ENCODE measurements around the gene SECISBP2.
"Not testable (repeated sequence)": the region's sequence is repeated elsewhere in the genome, so short reads cannot be mapped to it uniquely, and the experiment has no call there.

Gene SECISBP2

DNA sequence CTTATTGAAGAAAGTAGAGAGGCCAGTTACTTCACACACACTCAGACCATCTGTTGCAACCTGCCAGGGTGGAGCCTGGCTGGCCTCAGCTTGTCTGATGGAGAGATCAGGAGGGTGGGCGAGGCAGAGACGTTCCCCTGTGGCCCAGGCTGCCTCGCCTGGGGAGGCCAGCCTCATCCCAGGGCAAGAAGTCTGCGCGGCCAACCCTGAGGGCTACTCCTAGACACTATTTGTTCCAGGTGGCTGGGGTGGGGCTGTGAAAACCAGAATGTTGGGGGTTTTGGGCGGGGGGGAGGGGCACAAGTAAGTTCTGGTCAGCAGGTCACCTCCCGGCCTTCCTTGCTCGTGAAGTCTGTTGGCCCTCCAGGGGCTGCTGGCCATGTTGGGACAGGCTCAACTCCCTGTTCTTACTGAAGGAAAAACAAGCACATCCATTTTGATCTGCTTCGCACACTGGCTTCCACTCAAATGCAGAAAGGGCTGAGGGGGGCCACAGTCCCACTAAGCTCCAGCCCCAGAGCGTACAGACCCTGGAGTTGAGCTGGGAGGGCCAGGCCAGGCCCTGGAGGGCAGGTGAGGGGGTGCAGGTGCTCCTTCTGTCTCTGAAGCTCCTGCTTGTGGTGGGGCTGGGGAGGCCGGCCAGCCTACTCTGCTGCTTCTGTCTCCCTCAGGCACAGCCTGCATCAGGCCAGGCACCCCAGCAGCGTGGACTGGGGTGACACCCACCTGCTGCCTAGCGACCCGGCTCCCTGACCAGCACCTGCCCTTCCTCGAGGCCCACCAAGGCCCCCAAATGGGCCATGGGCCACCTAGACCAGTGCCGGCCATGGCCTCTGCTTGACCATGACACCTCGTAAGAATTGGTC is 46.6 kb downstream of the SECISBP2 start:
- DNase-seq (ENCODE audit: low read depth, low spot score) = no peak

DNA sequence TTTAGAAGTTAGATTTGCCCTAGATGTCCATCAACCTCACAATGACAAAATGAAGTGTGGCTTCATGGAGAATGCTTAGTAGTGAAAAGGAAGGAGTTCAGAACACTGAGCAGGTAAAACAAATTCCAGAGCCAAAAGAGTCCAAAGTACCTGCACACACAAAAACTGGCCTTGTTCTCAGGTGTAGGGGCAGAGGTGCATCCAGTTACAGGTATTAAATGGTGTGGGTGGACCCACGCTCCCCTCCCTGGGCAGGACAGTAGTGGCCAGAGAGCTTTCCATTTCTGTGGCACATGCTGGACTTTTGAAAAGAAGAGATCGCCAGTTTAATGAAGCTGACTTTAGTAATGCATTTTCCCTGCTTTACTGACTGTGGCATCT is 47.2 kb downstream of the SECISBP2 start:
- no peak for DNase-seq (ENCODE audit: low read depth, low spot score)

DNA sequence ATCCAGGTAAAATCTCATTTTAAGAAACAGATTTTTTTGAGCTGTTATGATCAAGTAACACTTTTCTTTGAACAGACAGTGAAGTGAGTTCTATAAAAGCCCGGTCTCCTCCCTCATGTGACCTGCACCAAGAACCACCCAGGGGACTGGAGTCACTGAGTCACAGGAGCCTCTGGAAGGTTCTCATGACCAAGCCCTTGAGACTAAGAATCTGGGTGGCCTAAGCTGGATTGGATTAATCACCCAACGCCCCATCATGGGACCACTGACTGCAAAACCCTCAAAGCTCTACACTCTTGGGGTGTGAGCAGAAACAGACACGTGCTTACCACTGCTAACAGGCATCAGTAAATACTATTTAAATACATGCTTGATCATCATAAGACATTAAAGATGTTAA is 48.4 kb downstream of the SECISBP2 start:
- DNase-seq (ENCODE audit: low read depth, low spot score) = no peak

DNA sequence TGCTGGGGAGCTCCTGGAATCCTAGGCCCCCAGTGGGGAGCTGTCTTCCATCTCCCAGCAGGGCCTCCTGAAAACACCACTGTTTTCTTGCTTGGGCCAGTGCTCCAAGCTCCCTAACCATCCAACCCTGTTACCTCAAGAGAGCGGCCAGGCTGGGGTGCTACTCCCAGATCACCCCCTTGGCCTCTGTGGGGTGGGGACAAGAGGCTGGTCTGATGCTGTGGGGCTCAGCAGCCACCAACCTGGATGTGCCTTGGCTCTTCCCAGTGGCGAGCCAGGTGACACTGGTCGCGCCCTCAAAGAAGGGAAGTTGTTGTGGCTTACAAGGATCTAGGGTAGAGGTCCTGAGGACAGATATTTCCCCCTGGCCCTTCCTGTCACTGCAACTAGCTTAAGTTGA is 49.0 kb downstream of the SECISBP2 start:
- no peak for DNase-seq (ENCODE audit: low read depth, low spot score)

DNA sequence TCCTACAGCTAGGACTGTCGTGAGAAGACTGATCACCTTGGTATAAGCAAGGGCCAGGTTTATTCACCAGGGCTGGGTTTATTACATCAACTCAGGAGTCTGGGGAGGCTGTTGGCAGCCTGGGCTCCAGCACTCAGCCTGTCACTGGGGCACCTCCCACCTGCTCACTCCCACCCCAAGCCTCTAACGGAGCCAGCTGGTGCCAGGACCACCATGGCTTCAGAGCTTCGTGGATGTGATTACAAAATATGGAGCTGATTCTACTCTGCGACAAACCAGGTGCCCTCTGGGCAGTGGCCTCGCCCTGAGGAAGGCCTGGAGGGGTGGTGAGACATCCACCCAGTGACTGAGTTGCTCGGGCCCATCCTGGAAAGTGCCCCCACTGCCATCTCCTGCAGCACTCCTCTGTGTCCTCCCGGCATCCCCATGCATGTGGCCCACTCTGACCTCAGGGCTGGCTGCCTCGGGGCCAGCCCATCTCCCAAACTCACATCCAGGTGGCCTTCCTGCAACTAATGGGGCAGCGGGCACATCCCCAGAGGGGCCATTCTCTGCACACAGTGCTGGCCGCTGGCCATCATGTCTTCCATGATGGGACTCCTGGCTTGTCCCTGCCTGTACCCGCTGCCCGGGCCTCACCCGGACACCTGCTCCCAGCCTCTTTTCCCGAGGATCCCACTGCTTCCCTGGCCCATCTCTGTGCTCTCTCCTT is 49.6 kb downstream of the SECISBP2 start:
- no peak for DNase-seq (ENCODE audit: low read depth, low spot score)

DNA sequence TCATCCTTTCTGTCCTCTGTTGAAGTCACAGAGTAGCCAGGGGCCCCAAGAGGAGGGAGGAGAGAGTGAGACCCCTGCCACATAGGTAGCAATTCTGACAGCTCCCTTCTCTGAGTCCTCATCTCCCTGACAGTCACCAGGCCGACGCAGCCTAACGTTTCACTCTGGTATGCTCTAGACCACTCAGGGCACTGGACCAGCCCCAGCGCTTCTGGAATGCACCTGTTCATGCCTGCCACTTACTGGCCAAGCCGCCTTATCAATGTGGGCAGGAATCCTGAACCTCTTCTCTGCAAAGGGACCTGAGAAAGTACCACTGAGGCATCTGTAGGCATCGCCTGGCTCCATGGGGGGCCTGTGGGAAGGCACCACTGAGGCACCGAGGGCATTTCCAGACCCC is 50.2 kb downstream of the SECISBP2 start:
- no peak for DNase-seq (ENCODE audit: low read depth, low spot score)

DNA sequence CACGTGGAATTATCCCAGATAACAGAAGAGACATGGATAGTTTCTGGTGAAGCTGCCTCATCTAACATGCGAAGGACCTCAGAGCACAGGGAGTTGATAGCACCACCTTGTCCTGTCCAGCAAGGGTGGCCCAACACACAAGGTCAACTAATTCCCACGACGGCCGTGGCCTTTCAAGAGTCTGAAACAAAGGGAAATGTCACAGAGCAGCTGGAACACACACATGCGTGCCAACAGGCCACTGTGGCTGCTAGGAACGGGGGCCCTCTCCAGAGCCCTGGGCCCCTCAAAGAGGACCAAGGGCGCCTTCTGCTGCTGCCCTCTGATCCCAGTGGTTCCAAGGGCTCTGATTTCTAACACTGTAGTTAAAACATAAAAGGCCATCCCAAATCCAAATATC is 50.7 kb downstream of the SECISBP2 start:
- no peak for DNase-seq (ENCODE audit: low read depth, low spot score)

DNA sequence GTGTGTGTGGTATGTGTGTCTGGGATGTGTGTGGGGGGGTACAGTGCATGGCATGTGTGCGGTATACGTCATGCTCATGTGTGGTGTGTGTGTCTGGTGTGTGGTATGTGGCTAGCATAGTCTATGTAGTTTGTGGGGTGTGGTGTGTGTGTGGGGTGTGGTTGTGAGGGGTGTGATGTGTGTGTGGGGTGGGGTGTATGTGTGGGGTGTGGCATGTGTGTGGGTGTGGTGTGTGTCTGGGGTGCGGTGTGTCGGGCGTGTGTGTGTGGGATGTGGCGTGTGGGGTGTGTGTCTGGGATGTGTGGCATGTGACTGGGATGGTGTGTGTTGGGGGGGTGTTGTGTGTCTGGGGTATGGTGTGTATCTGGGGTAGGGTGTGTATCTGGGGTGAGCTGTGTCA is 52.3 kb downstream of the SECISBP2 start:
- DNase-seq (ENCODE audit: low read depth, low spot score) = no peak

DNA sequence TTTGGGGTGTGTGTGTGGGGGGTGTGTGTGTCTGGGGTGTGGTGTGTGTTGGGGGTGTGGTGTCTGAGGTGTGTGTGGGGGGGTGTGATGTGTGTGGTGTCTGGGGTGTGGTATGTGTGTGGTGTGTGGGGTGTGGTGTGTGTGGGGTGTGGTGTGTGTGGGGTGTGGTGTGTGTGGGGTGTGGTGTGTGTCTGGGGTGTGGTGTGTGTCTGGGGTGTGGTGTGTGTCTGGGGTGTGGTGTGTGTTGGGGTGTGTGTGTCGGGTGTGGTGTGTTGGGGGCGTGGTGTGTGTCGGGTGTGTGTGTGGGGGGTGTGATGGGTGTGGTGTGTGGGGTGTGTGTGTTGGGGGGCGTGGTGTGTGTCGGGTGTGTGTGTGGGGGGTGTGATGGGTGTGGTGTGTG is 53.5 kb downstream of the SECISBP2 start:
- DNase-seq (ENCODE audit: low read depth, low spot score) = not testable (repeated sequence)

DNA sequence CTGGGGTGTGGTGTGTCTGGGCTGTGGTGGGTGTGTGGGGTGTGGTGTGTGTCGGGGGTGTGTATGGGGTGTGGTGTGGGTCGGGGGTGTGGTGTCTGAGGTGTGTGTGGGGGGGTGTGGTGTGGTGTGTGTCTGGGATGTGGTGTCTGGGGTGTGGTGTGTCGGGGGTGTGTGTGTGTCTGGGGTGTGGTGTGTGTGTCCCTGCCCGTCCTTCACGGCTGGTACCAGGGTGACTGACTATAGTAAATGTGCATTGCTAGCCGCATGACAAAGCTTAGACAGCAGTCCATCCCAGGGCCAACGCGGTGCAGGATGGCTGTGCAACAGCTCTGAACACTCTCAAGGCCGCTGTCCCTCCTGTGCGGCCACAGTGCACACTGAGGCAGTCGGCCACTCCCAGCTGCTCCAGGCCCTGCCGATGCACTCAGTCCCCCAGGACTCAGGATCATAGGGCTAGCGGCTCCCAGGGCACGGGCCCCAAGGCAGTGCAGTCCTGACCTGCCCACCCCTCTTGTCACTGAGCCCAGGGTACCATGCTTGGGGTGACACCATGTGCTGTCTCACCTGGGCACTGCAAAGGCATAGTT is 54.0 kb downstream of the SECISBP2 start:
- DNase-seq (ENCODE audit: low read depth, low spot score) = no peak

DNA sequence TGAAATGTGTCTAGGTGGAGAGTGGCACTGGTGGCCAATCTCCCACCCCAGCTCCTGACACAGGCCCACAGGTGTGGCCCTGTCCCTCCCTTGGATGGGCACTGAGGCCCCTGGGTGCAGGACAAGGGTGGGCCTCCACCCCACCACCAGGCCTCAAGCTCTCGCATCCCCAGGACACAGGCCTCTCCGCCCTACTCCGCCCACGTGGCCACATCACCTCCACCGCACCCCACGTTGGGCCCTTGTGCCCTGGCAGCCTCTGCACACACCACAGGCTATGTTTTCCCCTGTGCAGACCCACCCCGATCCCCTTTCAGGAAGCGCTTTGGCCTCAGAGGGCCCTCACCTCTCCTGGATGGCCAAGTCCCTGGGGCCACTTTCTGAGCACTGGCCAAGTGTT is 54.7 kb downstream of the SECISBP2 start:
- no peak for DNase-seq (ENCODE audit: low read depth, low spot score)

DNA sequence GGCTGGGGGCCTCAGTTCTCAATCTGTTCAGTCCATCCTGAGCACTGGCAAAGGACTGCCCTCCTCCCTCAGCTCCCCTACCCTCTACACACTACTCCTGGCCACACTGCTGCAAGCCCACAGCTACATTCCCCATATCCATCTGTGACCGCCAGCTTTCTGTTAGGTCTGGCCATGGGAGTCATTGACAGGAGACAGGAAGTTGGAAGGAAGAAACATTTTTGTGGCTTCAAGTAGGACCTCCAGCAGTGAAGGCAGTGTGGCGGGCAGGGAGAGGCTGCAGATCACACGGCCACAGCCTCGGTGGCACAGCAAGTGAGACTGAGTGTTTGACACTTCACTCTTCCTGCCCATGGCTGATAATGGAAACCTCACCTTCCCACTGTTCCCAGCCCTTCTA is 55.9 kb downstream of the SECISBP2 start:
- DNase-seq (ENCODE audit: low read depth, low spot score) = no peak

DNA sequence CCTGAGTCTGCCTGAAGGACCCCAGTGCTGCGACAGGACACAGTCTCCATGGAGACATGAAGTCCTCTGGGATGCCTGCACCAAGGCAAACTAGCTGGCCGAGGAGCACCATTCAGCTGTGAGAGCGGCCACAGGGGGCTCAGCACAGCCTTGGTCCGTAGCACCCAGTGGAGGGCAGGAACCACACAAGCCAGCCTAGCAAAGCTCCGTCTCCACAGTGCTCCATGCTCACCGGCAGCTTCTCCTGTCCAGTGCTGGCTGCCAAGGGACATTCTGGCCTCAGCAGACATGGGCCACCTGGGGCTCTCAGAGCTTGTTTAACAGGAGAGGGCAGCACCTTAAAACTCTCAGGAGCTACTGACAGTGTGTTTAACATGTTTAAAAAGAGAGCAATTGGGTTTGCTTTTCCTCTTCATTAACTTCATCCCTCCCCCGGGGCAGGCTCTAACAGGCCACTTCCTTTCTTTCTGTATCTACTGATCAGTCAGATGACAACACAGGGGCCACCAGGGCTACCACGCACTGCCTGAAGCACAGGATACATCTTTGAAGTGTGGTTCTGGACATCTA is 57.0 kb downstream of the SECISBP2 start:
- DNase-seq (ENCODE audit: low read depth, low spot score) = no peak

DNA sequence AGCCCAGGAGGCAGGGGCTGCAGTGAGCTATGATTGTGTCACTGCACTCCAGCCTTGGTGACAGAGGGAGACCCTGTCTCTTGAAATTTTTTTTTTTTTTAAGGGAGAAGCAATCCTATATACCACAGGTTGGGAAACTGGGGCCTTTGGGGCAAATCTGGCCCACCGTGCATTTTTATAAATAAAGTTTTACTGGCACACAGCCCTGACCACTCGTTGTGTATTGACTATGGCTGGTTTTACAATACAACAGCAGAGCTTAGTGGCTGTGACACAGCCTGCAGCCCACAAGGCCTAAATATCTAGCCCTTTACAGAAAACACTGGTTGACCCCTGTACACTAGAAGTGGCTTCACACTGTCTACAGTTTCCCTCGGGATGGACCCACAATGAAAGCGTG is 58.0 kb downstream of the SECISBP2 start:
- DNase-seq (ENCODE audit: low read depth, low spot score) = no peak

DNA sequence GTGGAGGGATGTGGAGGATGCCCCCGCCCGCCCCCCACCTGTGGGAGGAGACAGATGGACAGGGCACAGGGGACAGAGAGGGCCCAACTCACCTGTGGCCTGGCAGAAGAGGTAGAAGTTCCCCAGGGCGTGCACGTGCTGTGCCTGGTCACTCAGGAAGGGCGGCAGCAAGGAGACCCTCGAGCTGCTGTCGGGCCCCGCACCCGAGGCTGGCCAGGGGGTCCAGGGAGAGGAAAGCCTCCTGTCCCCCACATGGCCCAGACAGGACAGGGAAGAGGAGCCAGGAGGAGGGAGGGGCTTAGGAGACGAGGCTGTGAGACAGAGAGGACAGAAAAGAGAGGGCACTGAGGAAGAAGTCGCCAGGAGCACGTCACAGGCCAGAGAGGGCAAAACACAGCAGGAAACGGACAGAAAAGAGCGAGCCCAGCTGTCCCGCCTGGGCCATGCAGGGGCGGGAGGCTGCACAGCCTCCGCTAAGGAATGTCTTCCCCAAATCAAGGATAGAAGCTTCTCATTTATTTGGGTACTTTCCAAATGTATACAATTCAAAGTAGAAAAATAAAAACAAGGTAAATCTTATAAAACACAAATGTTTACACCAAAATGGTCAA is 58.5 kb downstream of the SECISBP2 start:
- DNase-seq (ENCODE audit: low read depth, low spot score) = no peak

DNA sequence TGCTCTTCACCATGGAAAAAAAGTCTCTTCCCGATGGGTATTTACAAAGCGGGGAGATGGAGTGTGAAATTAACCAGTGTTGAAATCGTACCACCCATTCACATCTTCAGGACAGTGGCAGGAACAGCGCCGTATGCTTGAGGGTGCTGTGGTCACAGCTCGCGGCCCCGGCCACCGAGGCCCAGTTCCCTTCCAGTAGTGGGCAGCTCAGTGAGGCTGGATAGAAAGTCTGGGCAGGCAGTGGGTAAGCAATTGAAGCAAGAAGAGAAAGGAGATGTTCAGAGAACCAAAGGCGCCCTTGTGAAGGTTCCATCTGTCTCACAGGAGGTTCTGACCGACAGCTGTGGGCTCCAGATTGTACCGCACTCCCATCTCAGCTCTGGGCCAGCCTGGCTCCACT is 59.1 kb downstream of the SECISBP2 start:
- no peak for DNase-seq (ENCODE audit: low read depth, low spot score)

DNA sequence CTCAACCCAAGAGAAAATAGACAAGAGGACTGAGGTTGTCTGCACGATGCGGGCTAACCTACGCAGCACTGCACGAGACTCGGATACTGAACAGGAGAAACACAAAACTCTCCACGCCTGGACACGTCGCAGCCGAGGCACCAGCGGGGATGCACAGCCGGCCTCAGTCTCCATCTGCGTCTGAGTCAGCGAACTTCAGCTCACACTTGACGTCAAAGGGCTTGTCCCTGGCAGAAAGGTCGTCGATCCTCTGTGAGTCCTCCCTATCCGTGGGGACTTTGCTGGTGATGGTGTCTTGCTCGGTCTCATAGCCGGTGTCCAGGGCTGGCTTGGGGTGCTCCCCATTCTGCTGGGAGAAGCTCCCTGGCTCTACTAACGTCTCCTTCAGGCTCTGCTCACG is 60.2 kb downstream of the SECISBP2 start:
- DNase-seq (ENCODE audit: low read depth, low spot score) = no peak

DNA sequence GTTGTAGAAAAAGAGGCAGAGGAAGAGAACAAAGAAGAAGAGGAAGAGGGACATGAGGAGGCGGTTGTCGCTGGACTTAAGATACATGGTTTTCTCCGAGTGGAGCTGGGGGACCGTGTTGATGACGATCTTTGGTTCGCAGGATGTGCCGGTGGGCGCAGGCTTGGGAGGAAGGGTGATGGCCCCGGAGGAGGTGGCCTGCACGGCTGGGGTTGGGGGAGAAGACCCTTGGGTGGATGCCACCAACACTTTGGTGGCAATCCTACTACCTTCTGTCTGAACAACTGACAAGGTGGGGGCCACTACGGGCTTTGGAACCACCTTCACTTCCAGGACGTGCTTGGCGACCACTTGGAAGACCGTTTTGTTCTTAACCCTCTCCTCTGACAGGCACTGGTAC is 60.7 kb downstream of the SECISBP2 start:
- DNase-seq (ENCODE audit: low read depth, low spot score) = no peak

DNA sequence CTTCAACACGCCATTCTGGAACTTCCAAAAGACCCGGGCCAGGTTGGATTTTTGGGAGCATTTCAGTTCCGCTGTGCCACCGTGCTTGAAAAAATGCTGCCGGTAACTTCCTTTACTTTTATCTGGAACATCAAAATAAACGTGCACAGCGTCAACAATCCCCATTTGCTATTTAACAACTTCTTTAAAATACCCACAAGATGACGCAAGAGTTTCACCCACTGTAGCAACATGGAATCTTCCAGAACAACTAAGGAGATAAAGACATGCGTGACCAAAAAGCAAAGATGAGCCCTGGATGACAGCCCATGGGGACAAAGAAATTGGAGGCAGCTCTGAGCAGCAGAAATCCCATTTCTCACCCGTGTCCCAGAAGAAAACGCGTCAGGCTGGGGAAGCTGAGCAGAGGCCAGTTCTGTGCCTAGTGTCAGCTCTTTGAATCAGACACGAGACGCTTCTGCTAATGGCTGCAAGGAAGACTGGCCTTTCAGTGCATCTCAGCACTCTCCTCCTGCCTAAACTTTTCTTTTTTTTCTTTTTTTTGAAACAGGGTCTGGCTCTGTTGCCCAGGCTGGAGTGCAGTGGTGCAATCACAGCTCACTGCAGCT is 61.3 kb downstream of the SECISBP2 start:
- DNase-seq (ENCODE audit: low read depth, low spot score) = no peak

DNA sequence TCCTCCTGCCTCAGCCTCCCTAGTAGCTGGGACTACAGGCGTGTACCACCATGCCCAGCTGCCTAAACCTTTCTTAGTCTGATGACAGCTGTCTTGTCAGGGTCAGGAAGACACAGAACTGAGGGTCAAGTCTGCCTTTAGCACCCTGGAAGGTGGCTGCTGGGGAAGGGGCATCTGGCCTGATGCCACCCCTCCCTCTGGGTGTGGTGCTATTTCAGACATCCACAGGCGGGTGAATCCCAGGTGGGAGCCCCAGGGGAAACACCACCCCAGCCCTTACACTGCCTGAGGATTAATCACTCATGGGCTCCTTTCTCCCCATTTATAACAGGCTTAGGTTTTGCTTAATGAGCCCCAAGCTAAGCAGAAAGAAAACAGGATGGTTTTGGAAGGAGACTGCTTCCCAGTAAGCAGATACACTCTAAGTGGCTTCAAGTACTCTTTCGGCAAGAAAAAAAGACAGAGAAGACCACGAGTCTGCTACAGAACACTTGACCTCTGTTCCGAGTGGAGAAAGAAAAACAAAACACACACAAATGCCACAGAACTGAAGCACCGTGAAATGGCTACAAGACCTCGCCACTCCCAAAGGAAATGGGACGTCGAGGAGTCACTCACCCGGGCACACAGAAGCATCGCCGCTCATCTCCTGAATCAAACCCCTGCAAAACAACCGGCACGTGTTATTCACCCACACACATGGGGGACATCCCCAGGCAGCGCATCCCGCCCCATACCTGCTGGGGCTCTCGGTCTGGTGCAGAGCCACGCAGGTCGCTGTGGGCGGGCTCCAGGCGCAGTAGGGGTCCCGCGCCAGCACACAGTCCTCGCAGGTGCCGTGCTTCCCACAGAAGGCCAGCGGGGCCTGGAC is 62.4 kb downstream of the SECISBP2 start:
- DNase-seq (ENCODE audit: low read depth, low spot score) = no peak

DNA sequence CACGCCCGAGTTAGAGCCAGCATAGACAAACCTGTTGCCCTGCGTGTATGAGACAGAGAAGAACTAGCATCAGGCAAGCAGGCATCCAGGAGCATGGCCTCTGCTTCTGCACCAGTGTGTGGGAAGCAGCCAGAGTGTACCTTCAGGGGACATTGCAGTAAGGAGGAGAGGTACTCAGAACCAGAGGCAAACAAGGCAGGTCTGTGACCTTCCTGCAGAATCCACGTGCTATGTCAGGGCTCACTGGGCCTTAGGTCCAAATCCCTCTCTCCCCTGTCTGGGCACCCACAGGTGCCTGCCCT is 63.0 kb downstream of the SECISBP2 start:
- DNase-seq (ENCODE audit: low read depth, low spot score) = no peak

Data from activated naive CD8-positive, alpha-beta T cell treated with anti-CD3 and anti-CD28 coated beads, Interleukin-2, amount 50 U/mL, for 16 hours (primary cell).